ENCODE measurements around the gene MAP3K9.

The MAP3K9 gene

GRCh38 chr14:70791971-70792370, 17.3 kb downstream of the MAP3K9 start:
- in situ Hi-C loops (cut with MboI; ENCODE audit: low pct_unique_long_range_greater_than_20kb, low sequenced_read_pairs), result no loop called here
- no peak for DNase-seq

GRCh38 chr14:70789961-70790360, 19.4 kb downstream of the MAP3K9 start:
- in situ Hi-C loops (cut with MboI; ENCODE audit: low pct_unique_long_range_greater_than_20kb, low sequenced_read_pairs), result no loop called here

GRCh38 chr14:70789361-70789760, 20.0 kb downstream of the MAP3K9 start:
- no peak for DNase-seq

More at GRCh38 chr14:70789961-70790360, 19.4 kb downstream of the MAP3K9 start:
- no peak for DNase-seq

GRCh38 chr14:70788898-70789297, 20.4 kb downstream of the MAP3K9 start:
- DNase-seq, result no peak
- in situ Hi-C loops (cut with MboI; ENCODE audit: low pct_unique_long_range_greater_than_20kb, low sequenced_read_pairs), result no loop called here

More at GRCh38 chr14:70789361-70789760, 20.0 kb downstream of the MAP3K9 start:
- in situ Hi-C loops (cut with MboI; ENCODE audit: low pct_unique_long_range_greater_than_20kb, low sequenced_read_pairs), result no loop called here

GRCh38 chr14:70785556-70785955, 23.8 kb downstream of the MAP3K9 start:
- in situ Hi-C loops (cut with MboI; ENCODE audit: low pct_unique_long_range_greater_than_20kb, low sequenced_read_pairs), result no loop called here
- no peak for DNase-seq

GRCh38 chr14:70784886-70785285, 24.4 kb downstream of the MAP3K9 start:
- no peak for DNase-seq
- in situ Hi-C loops (cut with MboI; ENCODE audit: low pct_unique_long_range_greater_than_20kb, low sequenced_read_pairs), result no loop called here

GRCh38 chr14:70782361-70782760, 27.0 kb downstream of the MAP3K9 start:
- in situ Hi-C loops (cut with MboI; ENCODE audit: low pct_unique_long_range_greater_than_20kb, low sequenced_read_pairs), result no loop called here
- peak; percentile 90 for DNase-seq

GRCh38 chr14:70780396-70781075, 28.8 kb downstream of the MAP3K9 start:
- in situ Hi-C loops (cut with MboI; ENCODE audit: low pct_unique_long_range_greater_than_20kb, low sequenced_read_pairs), result no loop called here
- DNase-seq, result peak; percentile 63

GRCh38 chr14:70779667-70780066, 29.6 kb downstream of the MAP3K9 start:
- no peak for DNase-seq
- in situ Hi-C loops (cut with MboI; ENCODE audit: low pct_unique_long_range_greater_than_20kb, low sequenced_read_pairs), result no loop called here

GRCh38 chr14:70776197-70776596, 33.1 kb downstream of the MAP3K9 start:
- no peak for DNase-seq
- in situ Hi-C loops (cut with MboI; ENCODE audit: low pct_unique_long_range_greater_than_20kb, low sequenced_read_pairs), result no loop called here

GRCh38 chr14:70773182-70773862, 36.0 kb downstream of the MAP3K9 start:
- DNase-seq, result no peak
- in situ Hi-C loops (cut with MboI; ENCODE audit: low pct_unique_long_range_greater_than_20kb, low sequenced_read_pairs), result no loop called here

GRCh38 chr14:70771781-70772212, 37.5 kb downstream of the MAP3K9 start:
- in situ Hi-C loops (cut with MboI; ENCODE audit: low pct_unique_long_range_greater_than_20kb, low sequenced_read_pairs), result no loop called here
- DNase-seq, result no peak

GRCh38 chr14:70770490-70770889, 38.8 kb downstream of the MAP3K9 start:
- DNase-seq, result no peak
- in situ Hi-C loops (cut with MboI; ENCODE audit: low pct_unique_long_range_greater_than_20kb, low sequenced_read_pairs), result no loop called here

GRCh38 chr14:70759398-70759797, 49.9 kb downstream of the MAP3K9 start:
- in situ Hi-C loops (cut with MboI; ENCODE audit: low pct_unique_long_range_greater_than_20kb, low sequenced_read_pairs), result no loop called here
- no peak for DNase-seq

- no peak for DNase-seq
Measured at GRCh38 chr14:70755655-70756054, 53.7 kb downstream of the MAP3K9 start.

GRCh38 chr14:70754991-70755390, 54.3 kb downstream of the MAP3K9 start:
- in situ Hi-C loops (cut with MboI; ENCODE audit: low pct_unique_long_range_greater_than_20kb, low sequenced_read_pairs), result no loop called here
- no peak for DNase-seq

More at GRCh38 chr14:70755655-70756054, 53.7 kb downstream of the MAP3K9 start:
- in situ Hi-C loops (cut with MboI; ENCODE audit: low pct_unique_long_range_greater_than_20kb, low sequenced_read_pairs), result no loop called here

GRCh38 chr14:70753518-70753953, 55.8 kb downstream of the MAP3K9 start:
- in situ Hi-C loops (cut with MboI; ENCODE audit: low pct_unique_long_range_greater_than_20kb, low sequenced_read_pairs), result no loop called here
- DNase-seq, result no peak

- DNase-seq, result no peak
- in situ Hi-C loops (cut with MboI; ENCODE audit: low pct_unique_long_range_greater_than_20kb, low sequenced_read_pairs), result no loop called here
Measured at GRCh38 chr14:70748422-70748821, 60.9 kb downstream of the MAP3K9 start.

- no peak for DNase-seq
- in situ Hi-C loops (cut with MboI; ENCODE audit: low pct_unique_long_range_greater_than_20kb, low sequenced_read_pairs), result no loop called here
Measured at GRCh38 chr14:70744641-70745040, 64.7 kb downstream of the MAP3K9 start.

- no peak for DNase-seq
- in situ Hi-C loops (cut with MboI; ENCODE audit: low pct_unique_long_range_greater_than_20kb, low sequenced_read_pairs), result no loop called here
Measured at GRCh38 chr14:70742316-70742715, 67.0 kb downstream of the MAP3K9 start.

GRCh38 chr14:70741482-70741881, 67.8 kb downstream of the MAP3K9 start:
- DNase-seq, result no peak
- in situ Hi-C loops (cut with MboI; ENCODE audit: low pct_unique_long_range_greater_than_20kb, low sequenced_read_pairs), result no loop called here
